Aorta (tissue), 5 donors: ENCODE data around the gene TTYH2. TPM values are rescaled to one million over a fixed set of nuclear protein-coding genes. Genes with fewer than 3 reads are reported as not detected.
"Not testable (repeated sequence)": the region's sequence is repeated elsewhere in the genome, so short reads cannot be mapped to it uniquely, and the experiment has no call there.

Experiments
- ATAC-seq: fragments of 200-7000 bp; cut with Tn5 transposase; one replicate; pipeline ENCODE4 v1.9.1; 2022; ENCODE audit warnings: moderate library complexity; ENCODE audit not compliant: low FRiP score
- DNase-seq, 2 donors: peaks; one replicate each; pipeline ENCODE4 v3.0.0-alpha.2; 2020
- H3K27ac ChIP-seq, 2 donors: one replicate each; pipeline ENCODE4 v1.5.1; 2013; ENCODE audit warnings: low read length in 2 of 2, mild to moderate bottlenecking in 2 of 2, moderate library complexity in 2 of 2, control low read depth in 1 of 2, inconsistent platforms in 1 of 2, low read depth in 1 of 2
- H3K27me3 ChIP-seq, 2 donors: one replicate each; pipeline ENCODE4 v1.6.1; 2013; ENCODE audit warnings: control low read depth in 1 of 2, low read length in 1 of 2, mild to moderate bottlenecking in 1 of 2, moderate library complexity in 1 of 2; ENCODE audit not compliant: insufficient read depth in 2 of 2, control insufficient read depth in 1 of 2
- H3K36me3 ChIP-seq, 2 donors: one replicate each; pipeline ENCODE4 v1.6.1; 2013; ENCODE audit warnings: control low read depth in 1 of 2, low read length in 1 of 2, mild to moderate bottlenecking in 1 of 2; ENCODE audit not compliant: insufficient read depth in 2 of 2, control insufficient read depth in 1 of 2
- H3K4me1 ChIP-seq, 2 donors: one replicate each; pipeline ENCODE4 v1.6.1; 2013; ENCODE audit warnings: low read length in 2 of 2, control low read depth in 1 of 2, mild to moderate bottlenecking in 1 of 2, moderate library complexity in 1 of 2; ENCODE audit not compliant: insufficient read depth in 2 of 2, control insufficient read depth in 1 of 2
- H3K4me3 ChIP-seq, 2 donors: one replicate each; pipeline ENCODE4 v1.5.1; 2013; ENCODE audit warnings: low read length in 2 of 2, control low read depth in 1 of 2, mild to moderate bottlenecking in 1 of 2
- H3K9me3 ChIP-seq: one replicate; pipeline ENCODE4 v1.6.1; 2013; ENCODE audit warnings: mild to moderate bottlenecking, low read length; ENCODE audit not compliant: control insufficient read depth
- WGBS, 2 donors: extraction: QIAGEN DNeasy Blood & Tissue Kit; methylation state at CpG; one replicate each; pipeline ENCODE4 v1.1.7; 2013; 5-methylcytosine and 5-hydroxymethylcytosine counted together
- intact Hi-C, 2 donors: fragments of 100-400 bp; cut with DNase I; formaldehyde crosslinking; loops; one replicate each; pipeline versions ENCODE4 v1.14.2 to v1.15.0; 2022
- polyA plus RNA-seq, 2 donors: library from polyadenylated mRNA; stranded (reverse); fragments of 200-250 nt; gene quantifications; one replicate each; pipeline ENCODE4 v1.2.3, GENCODE V29; 2013
- total RNA-seq, 2 donors: library from RNA; stranded (reverse); fragmentation: NEBNext Ultra II Directional; extraction: Animal tissue kit (Norgen Biotek cat#: 25700); gene quantifications; one replicate each; pipeline ENCODE4 v1.2.1, GENCODE V29; 2021
- donor health status: healthy with polysubstance abuse.
- donor health status: Bipolar disorder and iron deficiency.
- donor health status: DM: no; HTN: no; CAD: no.
- donor health status: DM: no; HTN: no; CAD: no.
- donor health status: DM: yes; HTN: yes; CAD: no.

TTYH2 gene
- total and polyA plus RNA-seq, 4 donors: 3.1 to 13.0 (median 4.4) TPM

GRCh38 chr17:74251569-74251968 lies 38.2 kb downstream of the TTYH2 start:
- Histone ChIP-seq H3K4me1 (no peaks in the 10 kb centered on the region), H3K4me3 (no peak overlapping the region), H3K27ac (no peak overlapping the region), H3K27me3 (no peaks in the 10 kb centered on the region), H3K9me3 (no peaks in the 10 kb centered on the region), H3K36me3 (no peaks in the 10 kb centered on the region)
- intact Hi-C loops: no loop called here
- WGBS, 2 donors: 90 to 93% methylated on average over 6 of the region's 6 CpGs
- ATAC-seq (no peak), DNase-seq (no peak)

DNA sequence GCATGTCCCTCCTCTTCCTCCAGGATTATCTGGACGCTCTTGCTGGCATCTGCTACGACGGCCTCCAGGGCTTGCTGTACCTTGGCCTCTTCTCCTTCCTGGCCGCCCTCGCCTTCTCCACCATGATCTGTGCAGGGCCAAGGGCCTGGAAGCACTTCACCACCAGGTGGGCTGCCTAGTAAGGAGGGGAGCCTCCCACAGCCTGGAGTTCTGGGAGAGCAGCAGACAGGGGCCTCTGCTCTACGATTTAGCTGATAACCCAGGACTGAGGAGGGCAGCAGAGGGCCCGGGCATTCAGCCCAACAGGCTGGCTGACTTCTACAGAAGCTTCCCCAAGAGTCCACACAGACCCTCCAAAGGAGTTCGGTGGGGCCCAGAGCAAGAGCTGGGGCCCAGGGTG lies 38.8 kb downstream of the TTYH2 start:
- Histone ChIP-seq H3K36me3 (no peaks in the 10 kb centered on the region), H3K9me3 (no peaks in the 10 kb centered on the region), H3K4me3 (no peak overlapping the region), H3K27ac (no peak overlapping the region), H3K27me3 (no peaks in the 10 kb centered on the region), H3K4me1 (no peaks in the 10 kb centered on the region)
- no peak for DNase-seq
- no peak for ATAC-seq
- intact Hi-C loops: no loop called here
- 74 to 82% methylated on average over 8 of the region's 8 CpGs for WGBS, 2 donors

- intact Hi-C loops: no loop called here
- WGBS, 2 donors: 89 to 93% methylated on average over 13 of the region's 13 CpGs
- H3K36me3 ChIP-seq: no peaks in the 10 kb centered on the region
These were observed 39.7 kb downstream of the TTYH2 start for GRCh38 chr17:74253036-74253435.

GRCh38 chr17:74257311-74257710 lies 43.9 kb downstream of the TTYH2 start:
- 85 to 86% methylated on average over 10 of the region's 10 CpGs for WGBS, 2 donors
- H3K4me1 ChIP-seq: no peaks in the 10 kb centered on the region
- no peak for ATAC-seq
- H3K27ac ChIP-seq: no peak overlapping the region
- no peak for DNase-seq
- H3K27me3 ChIP-seq: no peaks in the 10 kb centered on the region
- intact Hi-C loops: no loop called here
- no peaks in the 10 kb centered on the region for H3K9me3 ChIP-seq
- H3K36me3 ChIP-seq: no peaks in the 10 kb centered on the region
- H3K4me3 ChIP-seq: no peak overlapping the region

More at GRCh38 chr17:74253036-74253435, 39.7 kb downstream of the TTYH2 start:
- Histone ChIP-seq H3K9me3 (no peaks in the 10 kb centered on the region), H3K27ac (no peak overlapping the region), H3K4me3 (no peak overlapping the region), H3K27me3 (no peaks in the 10 kb centered on the region), H3K4me1 (no peaks in the 10 kb centered on the region)
- ATAC-seq (no peak), DNase-seq (no peak)

- Histone ChIP-seq H3K36me3 (no peaks in the 10 kb centered on the region), H3K27ac (no peak overlapping the region), H3K4me3 (no peak overlapping the region), H3K27me3 (no peaks in the 10 kb centered on the region), H3K9me3 (no peaks in the 10 kb centered on the region), H3K4me1 (no peaks in the 10 kb centered on the region)
- intact Hi-C loops: no loop called here
- no peak for DNase-seq
- no peak for ATAC-seq
- WGBS, 2 donors: 79 to 82% methylated on average over 21 of the region's 21 CpGs
These were observed 46.5 kb downstream of the TTYH2 start for GRCh38 chr17:74259667-74260524.

GRCh38 chr17:74260525-74260850 lies 47.1 kb downstream of the TTYH2 start:
- Histone ChIP-seq H3K4me3 (no peak overlapping the region), H3K4me1 (no peaks in the 10 kb centered on the region), H3K36me3 (no peaks in the 10 kb centered on the region), H3K27me3 (no peaks in the 10 kb centered on the region), H3K9me3 (no peaks in the 10 kb centered on the region), H3K27ac (no peak overlapping the region)
- no peak for DNase-seq
- intact Hi-C loops: no loop called here
- 69 to 79% methylated on average over 6 of the region's 6 CpGs for WGBS, 2 donors
- ATAC-seq: no peak

DNA sequence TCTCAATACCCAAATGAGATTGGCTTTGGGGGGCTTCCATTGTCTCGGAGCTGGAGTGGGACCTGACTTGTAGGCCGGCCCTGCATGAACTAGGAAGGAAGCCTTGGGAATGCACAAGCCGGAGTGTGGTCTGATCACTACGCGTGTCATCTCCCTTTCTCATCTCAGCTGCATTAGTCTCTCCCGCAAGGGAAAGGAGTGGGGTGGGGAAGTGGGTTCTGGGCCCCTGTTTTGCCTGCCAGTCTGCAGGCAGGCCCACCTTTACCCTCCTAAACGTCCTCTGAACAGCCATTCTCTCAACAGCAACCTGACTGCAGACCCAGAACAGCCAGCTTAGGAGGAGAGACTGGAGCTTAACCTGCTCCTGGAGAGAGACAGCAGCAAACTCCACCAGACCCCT lies 49.2 kb downstream of the TTYH2 start:
- intact Hi-C loops: no loop called here
- ATAC-seq: no peak
- Histone ChIP-seq H3K4me3 (no peak overlapping the region), H3K36me3 (no peaks in the 10 kb centered on the region), H3K27me3 (no peaks in the 10 kb centered on the region), H3K9me3 (no peaks in the 10 kb centered on the region), H3K27ac (no peak overlapping the region), H3K4me1 (no peaks in the 10 kb centered on the region)
- no peak for DNase-seq
- 91 to 95% methylated on average over 7 of the region's 7 CpGs for WGBS, 2 donors

DNA sequence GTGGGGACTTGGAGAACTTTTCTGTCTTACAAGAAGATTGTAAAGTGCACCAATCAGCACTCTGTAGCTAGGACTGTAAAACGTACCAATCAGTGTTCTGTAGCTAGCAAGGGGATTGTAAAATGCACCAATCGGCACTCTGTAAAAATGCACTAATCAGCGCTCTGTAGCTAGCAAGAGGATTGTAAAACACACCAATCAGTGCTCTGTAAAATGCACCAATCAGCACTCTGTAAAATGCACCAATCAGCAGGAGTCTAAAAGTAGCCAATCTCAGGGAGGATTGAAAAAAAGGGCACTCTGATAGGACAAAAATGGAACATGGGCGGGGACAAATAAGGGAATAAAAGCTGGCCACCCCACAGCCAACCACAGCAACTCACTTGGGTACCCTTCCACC lies 53.7 kb downstream of the TTYH2 start:
- intact Hi-C loops, ATAC-seq, H3K9me3 ChIP-seq, H3K27ac ChIP-seq, H3K4me3 ChIP-seq, DNase-seq, H3K36me3 ChIP-seq, H3K4me1 ChIP-seq, H3K27me3 ChIP-seq: not testable (repeated sequence)
- WGBS, 2 donors: 89 to 93% methylated on average over 4 of the region's 4 CpGs

DNA sequence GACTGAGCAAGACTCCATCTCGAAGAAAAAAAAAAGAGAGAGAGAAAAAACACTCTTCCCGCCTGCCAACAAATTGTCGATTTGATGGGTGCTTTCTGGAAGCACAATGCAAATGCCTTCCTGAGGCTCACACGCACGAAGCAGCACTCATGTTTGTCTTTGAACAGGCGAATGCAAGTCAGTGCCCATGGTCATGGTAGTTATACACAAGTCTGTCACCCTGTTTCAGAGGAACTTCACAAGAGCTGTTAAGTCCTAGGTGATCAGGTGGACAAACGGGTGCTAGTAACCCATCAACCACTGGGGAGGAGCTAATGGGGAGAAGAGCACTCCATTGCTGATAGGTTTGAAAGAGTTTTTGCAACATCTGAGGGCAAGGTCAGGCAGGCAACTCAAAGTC lies 54.2 kb downstream of the TTYH2 start:
- 84 to 88% methylated on average over 7 of the region's 7 CpGs for WGBS, 2 donors
- H3K9me3 ChIP-seq: no peaks in the 10 kb centered on the region
- intact Hi-C loops: no loop called here
- DNase-seq (no peak), ATAC-seq (no peak)
- peaks cover 0 to 3% of the 10 kb centered on the region in 2 donors for H3K27me3 ChIP-seq
- no peaks in the 10 kb centered on the region for H3K36me3 ChIP-seq
- no peak overlapping the region for H3K4me3 ChIP-seq
- H3K4me1 ChIP-seq: no peaks in the 10 kb centered on the region
- no peak overlapping the region for H3K27ac ChIP-seq
